Stimulated activated CD8-positive, alpha-beta memory T cell treated with anti-CD3 and anti-CD28 coated beads, Interleukin-4, amount 100 ng/mL, for 48 hours (primary cell): Measurements from ENCODE around the gene CCN6.
"Not testable (repeated sequence)": the region's sequence is repeated elsewhere in the genome, so short reads cannot be mapped to it uniquely, and the experiment has no call there.

ENCODE experiments used
- DNase-seq: peaks from one replicate; pipeline ENCODE4 v3.0.0-alpha.2; 2020

The CCN6 gene

GRCh38 chr6:112054555-112055190 is 769 bp downstream of the CCN6 start:
- DNase-seq: no peak

- no peak for DNase-seq
Observed at GRCh38 chr6:112058243-112059032, 4.5 kb downstream of the CCN6 start.

GRCh38 chr6:112061605-112062004 is 7.7 kb downstream of the CCN6 start:
- DNase-seq: no peak

DNA sequence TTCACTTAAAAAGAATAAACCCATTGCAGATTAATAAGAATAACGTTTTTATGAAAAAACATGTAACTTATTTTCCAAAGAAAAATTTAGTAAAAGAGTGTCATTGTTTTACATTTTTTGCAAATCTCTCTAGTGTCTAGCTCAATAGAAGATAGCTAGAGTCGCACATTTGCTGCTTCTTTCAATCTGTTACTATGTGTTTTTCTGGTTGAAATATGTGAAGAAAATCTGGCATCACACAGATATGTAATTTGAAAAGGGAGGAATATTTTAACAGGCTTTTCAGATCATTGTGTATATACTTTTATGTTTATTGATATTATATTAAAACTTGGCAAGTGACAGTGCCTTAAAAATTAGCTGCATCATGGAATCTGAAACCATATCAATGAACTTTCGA is 9.1 kb downstream of the CCN6 start:
- no peak for DNase-seq

DNA sequence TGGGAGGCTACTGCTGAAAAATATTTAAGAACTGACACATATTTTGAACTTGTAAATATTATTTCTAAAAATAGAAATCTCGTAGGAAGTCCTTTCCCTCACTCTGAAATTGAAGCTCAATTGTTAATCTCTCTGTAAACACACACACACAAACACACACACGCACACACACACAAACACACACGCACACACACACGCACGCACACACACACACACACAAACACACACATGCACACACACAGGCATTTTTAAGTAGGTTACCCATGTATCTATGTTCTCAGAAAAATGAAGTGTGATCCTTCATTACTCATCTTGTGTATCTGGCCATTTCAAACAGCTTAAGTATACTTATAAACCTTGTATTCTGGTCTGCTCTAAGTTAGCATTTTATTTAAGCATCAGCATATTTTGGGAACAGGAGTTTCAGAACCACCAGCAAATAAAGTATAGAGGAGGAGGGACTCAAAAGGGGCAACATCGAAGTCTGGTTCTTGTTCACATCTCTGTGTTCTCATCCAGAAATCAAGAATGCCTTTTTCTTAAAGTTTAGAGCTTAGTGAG is 11.6 kb downstream of the CCN6 start:
- DNase-seq: no peak

DNA sequence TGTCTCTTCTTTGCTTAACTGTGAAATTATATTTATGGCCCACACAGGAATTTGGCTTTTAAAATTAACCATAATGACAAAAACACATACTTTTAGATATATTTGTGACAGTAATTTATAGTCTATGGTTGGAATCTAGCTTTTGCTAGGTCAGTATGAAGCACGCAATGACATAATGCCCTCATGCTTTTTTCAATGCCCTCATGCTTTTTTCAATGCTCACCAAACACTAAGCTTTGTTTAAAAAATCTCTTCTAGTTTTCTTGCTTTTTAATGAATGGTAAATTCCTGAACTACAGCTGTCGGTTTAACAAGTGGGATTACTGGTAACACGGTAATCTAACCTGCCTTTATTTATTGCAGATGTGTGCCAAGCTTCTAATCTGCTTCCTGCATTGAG is 12.7 kb downstream of the CCN6 start:
- DNase-seq: no peak

DNA sequence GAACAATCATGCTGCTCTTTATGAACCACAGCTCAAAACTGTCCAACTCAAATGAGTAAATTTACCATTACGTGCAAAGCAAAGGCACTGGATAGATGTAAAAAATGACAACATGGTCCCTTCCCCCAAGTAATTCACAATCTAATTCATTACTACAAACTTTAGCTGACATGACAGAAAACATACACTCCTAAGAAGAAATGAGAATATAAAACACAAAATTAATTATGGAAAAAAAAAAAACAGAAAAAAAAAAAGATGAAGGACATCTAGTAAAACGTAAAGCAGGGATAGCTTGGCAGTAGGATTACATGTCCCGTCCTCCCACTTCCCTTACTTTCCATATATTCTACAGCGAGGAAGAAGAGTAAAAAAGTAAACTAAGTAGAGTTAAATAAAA is 27.7 kb downstream of the CCN6 start:
- DNase-seq: no peak

GRCh38 chr6:112085286-112086065 is 31.6 kb downstream of the CCN6 start:
- no peak for DNase-seq

GRCh38 chr6:112086744-112087135 is 32.8 kb downstream of the CCN6 start:
- no peak for DNase-seq

DNA sequence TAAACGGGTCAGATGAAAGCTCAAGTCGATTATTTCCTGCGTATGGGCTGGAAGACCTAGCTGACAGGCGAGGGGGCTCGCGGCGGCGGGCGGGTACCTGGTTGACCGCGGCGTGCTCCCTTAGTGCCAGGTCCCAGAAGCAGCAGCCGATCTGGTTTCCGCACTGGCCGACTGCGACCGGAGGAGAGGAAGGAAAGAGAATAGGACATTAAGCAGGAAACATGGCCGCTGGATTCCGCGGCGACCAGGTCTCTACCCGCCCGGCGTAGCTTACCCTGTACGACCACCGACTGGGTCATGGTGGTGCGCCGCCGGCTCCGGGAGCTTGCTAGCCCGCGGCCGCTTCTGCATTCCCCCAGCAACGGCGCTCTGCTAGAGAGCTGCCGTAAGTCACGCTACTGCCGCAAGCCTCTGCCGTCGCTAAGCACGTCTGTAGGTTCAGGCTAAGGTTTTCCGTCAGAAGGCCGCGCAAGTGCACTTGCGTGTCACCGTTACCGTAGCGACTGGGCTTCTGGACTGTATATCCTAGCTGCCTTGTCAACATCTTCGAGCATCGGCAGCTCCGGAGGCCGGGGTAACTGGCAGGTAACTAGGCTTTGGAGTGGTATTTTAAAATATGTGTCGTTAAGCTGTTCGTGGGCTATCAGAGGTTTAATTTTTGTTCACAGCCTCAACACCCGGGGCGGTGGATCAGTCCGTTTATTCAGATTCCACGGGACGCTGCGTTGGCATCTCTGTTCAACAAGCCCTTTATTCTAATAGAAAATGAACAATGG is 33.4 kb downstream of the CCN6 start, which contains the start of the genes FAM229B and TUBE1:
TSS of gene FAM229B (plus strand) at position 456 of the 776 bp plus-strand sequence. CDS start 11,693 bp downstream, outside the sequence.
TSS of gene TUBE1 (minus strand) at position 347 of the 776 bp plus-strand sequence. CDS start at position 299, 48 bp downstream.
- DNase-seq: peak; percentile 88

DNA sequence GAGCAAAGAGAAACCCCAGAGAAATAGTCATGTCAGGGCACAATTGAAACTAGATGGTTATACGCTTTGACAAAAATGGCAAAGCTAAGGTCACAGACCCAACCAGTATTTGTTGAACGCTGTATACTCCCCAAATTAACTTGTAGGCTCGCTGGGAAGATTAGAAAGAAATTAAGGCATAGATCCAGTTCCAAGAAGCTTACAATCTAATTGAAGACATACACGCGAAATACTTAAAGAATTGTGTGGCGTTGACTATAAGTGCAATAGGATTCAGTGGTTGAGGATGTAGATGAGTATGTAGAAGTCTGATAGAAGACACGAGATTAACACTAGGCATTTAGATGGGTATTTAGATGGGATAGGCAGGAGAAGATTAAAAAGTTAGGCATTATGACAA is 34.0 kb downstream of the CCN6 start:
- DNase-seq: no peak

DNA sequence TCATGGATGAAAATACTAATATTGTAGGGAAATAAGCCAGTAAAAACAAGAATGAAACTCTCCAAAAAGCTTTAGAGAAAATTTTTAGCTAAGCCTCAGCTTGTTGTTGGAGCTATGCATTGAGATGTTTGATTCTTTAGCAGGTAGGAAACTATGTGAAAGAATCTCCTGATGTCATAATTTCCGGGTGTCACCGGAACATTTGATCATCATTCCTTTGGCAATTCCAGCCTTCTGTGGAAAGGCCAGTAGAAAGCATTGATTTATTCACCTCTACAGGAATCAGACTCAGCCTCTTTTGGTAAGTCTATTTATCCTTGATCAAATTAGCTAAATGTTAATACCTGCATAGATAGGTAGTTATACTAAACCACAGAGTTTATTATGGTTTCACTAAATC is 43.0 kb downstream of the CCN6 start:
- DNase-seq: no peak

DNA sequence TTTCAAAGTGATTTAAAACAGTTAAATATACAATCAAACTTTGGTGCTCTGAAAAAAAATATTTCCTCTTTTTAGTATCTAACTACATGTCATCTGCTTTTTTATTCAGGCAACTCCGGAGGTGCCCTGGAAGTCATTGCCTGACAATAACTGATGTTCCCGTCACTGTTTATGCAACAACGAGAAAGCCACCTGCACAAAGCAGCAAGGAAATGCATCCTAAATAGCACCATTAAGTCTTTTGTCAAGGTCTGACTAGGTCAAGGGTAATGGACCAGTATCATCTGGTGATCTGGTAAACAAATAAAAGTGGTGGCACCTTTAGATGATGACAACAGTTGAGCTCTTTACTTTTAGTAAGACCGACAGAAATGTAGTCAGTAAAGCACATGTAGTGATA is 46.7 kb downstream of the CCN6 start:
- no peak for DNase-seq

GRCh38 chr6:112106026-112106425 is 52.1 kb downstream of the CCN6 start:
- DNase-seq: not testable (repeated sequence)

DNA sequence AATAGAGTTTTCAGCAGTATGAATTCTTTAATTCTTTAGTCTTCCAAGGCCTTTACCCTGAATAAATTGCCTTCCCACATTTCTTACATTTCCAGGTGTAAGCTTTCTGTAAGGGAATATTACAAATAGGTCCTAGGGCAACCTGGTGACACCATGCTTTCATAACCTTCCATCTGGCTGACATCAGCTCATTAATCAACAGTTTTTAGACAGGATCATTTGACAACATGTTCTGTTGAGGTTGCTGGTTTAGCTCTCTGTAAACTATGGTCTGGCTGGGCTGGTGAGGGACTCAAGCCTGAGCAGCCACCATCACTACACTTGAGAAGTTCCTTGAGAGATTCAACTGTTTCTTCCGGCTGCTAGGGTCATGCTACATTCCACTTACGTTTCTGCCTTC is 52.7 kb downstream of the CCN6 start:
- DNase-seq: no peak

GRCh38 chr6:112109262-112109661 is 55.4 kb downstream of the CCN6 start:
- no peak for DNase-seq

GRCh38 chr6:112113431-112113830 is 59.5 kb downstream of the CCN6 start:
- no peak for DNase-seq

- no peak for DNase-seq
Observed at GRCh38 chr6:112113918-112114317, 60.0 kb downstream of the CCN6 start.

GRCh38 chr6:112114577-112115223 is 60.8 kb downstream of the CCN6 start:
- DNase-seq: no peak

DNA sequence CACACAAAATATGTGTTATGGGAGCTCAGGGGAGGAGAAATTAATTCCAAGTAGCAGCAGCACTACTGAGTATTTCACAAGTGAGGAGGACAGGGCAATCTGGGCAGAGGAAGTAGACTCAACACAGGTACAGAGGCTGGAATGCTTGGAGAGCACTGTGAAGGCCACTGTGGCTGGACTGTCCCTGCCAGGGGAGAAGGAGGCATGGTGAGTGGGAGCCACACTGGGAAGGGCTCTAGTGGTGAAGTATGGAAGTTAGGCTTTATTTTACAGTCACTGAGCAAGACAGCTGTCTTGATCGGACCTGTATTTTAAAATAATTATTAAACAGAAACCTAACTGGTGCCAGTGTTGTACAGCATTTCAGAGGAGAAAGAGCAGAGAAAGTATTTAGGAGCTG is 62.3 kb downstream of the CCN6 start:
- no peak for DNase-seq

GRCh38 chr6:112117554-112117953 is 63.6 kb downstream of the CCN6 start:
- no peak for DNase-seq

DNA sequence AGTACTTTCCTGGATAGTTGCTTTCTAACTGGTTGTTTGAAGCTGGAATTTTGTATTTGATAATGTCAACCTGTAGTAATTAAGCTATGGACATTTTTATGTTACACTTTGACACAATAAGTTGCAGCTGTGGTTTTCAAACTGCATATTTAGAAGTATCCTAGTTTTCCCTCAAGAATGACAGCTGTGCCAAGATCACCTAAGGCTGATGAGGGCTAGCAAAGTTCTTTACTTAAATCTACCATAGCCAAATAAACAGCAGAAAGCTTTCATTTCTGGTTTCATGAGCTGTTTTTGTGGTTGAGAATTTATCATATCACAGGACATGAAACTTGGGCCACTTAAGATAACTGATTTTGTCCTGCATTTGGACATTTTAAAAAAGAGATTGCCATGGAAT is 64.1 kb downstream of the CCN6 start:
- no peak for DNase-seq
